Calu3 (cell line): Measurements from ENCODE around the gene ZSWIM8. TPM values are rescaled to one million over a fixed set of nuclear protein-coding genes. Genes with fewer than 3 reads are reported as not detected.

ENCODE experiments used
- BruUV-seq: library from RNA; stranded (reverse); fragments of 400-500 nt; replicated peaks from 2 replicates; lab custom pipeline; 2021; lab: Mats Ljungman, UMichigan
- CTCF ChIA-PET: fragments of 300-600 bp; sonication (Branson Sonifier 250); formaldehyde crosslinking; loops from one replicate; lab custom pipeline; 2022; ENCODE audit warnings: antibody characterized with exemption; lab: Charles Lee
- DNase-seq: peaks from one replicate; pipeline ENCODE4 v3.0.0; 2022
- H3K27ac Mint-ChIP-seq: one replicate; pipeline ENCODE4 v1.8.0; 2022; ENCODE audit warnings: mixed read lengths; ENCODE audit not compliant: unreplicated experiment
- H3K27me3 Mint-ChIP-seq: one replicate; pipeline ENCODE4 v1.8.0; 2022; ENCODE audit warnings: mixed read lengths; ENCODE audit not compliant: unreplicated experiment
- H3K36me3 Mint-ChIP-seq: one replicate; pipeline ENCODE4 v1.8.0; 2022; ENCODE audit warnings: mild to moderate bottlenecking, moderate library complexity, mixed read lengths; ENCODE audit not compliant: insufficient read depth, unreplicated experiment
- H3K4me1 Mint-ChIP-seq: one replicate; pipeline ENCODE4 v1.8.0; 2022; ENCODE audit warnings: mild to moderate bottlenecking, low read depth, mixed read lengths; ENCODE audit not compliant: unreplicated experiment
- H3K4me3 Mint-ChIP-seq: one replicate; pipeline ENCODE4 v1.8.0; 2022; ENCODE audit warnings: mild to moderate bottlenecking, low read depth, moderate library complexity, mixed read lengths; ENCODE audit not compliant: unreplicated experiment
- H3K9me3 Mint-ChIP-seq: one replicate; pipeline ENCODE4 v1.8.0; 2022; ENCODE audit warnings: low read depth, mixed read lengths; ENCODE audit not compliant: unreplicated experiment
- CTCF ChIP-seq: fragments of 200-600 bp; IDR thresholded peaks from one replicate; pipeline ENCODE4 v1.8.0; 2022; ENCODE audit warnings: antibody characterized with exemption; ENCODE audit not compliant: unreplicated experiment
- intact Hi-C: fragments of 100-400 bp; cut with micrococcal nuclease; formaldehyde crosslinking; loops from one replicate; pipeline ENCODE4 v1.10.0; 2022; ENCODE audit not compliant: unreplicated experiment
- total RNA-seq: library from RNA; stranded (reverse); gene quantifications from 2 replicates; pipeline ENCODE4 v1.2.3, GENCODE V29; 2022

ZSWIM8 gene
- total RNA-seq, 1 experiment from 2014 or later, result 59.9 TPM

DNA sequence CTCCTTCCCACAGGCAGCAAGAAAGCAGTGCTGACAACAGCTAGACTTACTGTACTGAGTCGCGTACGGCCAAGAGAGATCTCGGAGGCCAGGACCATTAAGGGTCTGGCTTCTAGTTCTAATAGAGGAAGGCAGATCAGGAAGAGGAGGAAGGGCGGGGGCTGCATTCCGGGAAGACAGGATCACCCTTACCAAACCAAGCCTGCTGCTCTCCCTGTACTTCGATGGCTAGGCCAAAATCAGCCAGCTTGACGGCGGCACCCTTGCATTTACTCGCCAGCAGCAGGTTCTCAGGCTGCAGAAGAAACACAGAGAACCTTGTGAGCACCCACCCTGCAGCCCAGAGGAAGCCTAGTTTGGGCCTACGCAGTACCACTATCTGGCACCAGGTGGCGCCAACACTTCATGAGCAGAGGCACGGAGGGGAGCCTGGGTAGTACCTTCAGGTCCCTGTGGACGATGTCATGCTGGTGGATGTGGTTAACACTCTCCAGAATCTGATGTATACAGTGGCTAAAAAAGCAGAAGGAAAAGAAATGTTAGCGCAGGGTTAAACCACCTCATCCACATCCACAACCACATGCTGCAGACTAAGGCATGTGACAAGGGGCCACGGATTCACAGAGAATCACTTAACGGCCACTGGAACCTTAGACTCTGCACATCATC lies 63.5 kb downstream of the ZSWIM8 start:
- TF ChIP-seq CTCF, result peak; percentile 99
- CTCF ChIA-PET, result interaction anchor here (1.3 to 3.3 kb wide), 2 partner anchors 30 to 39 kb away, joined by 3 to 20 read pairs; no protein-coding TSS in a partner anchor
- Mint-ChIP-seq H3K27ac (no peak overlapping the region), H3K4me1 (peaks cover 1% of the 10 kb centered on the region), H3K36me3 (peaks cover 50% of the 10 kb centered on the region), H3K27me3 (no peaks in the 10 kb centered on the region), H3K4me3 (no peak overlapping the region), H3K9me3 (no peaks in the 10 kb centered on the region)
- intact Hi-C loops, result loop anchor here (2.0 kb wide), 1 partner anchor 30 kb away; no protein-coding TSS in a partner anchor
- peak; percentile 91 for DNase-seq
- no TSS peak for BruUV-seq

DNA sequence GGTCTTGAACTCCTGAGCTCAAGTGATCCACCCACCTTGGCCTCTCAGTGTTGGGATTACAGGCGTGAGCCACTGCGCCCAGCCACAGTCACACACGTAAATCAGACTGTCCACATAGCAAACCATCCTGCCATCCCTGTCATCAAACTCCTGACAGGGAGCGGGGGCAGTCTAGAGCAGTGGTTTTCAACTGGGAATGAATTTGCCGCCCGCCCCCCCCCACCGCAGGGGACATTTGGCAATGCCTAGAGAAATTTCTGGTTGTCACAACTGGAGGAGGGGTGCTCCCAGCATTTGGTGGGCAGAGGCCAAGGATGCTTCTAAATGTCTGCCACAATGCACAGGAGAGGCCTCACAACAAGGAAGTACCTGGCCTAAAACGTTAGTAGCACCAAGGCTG lies 64.8 kb downstream of the ZSWIM8 start:
- TF ChIP-seq CTCF, result no peak
- Mint-ChIP-seq H3K9me3 (no peaks in the 10 kb centered on the region), H3K27me3 (no peaks in the 10 kb centered on the region), H3K27ac (no peak overlapping the region), H3K4me3 (no peak overlapping the region), H3K36me3 (peaks cover 53% of the 10 kb centered on the region), H3K4me1 (no peaks in the 10 kb centered on the region)
- CTCF ChIA-PET, result interaction anchor here (0.6 to 3.3 kb wide), 4 partner anchors 21 to 57 kb away, joined by 3 to 20 read pairs (median 6); no protein-coding TSS in a partner anchor
- DNase-seq, result no peak
- no TSS peak for BruUV-seq
- intact Hi-C loops, result no loop called here

- Mint-ChIP-seq H3K27ac (no peak overlapping the region), H3K4me1 (no peaks in the 10 kb centered on the region), H3K36me3 (peaks cover 51% of the 10 kb centered on the region), H3K27me3 (no peaks in the 10 kb centered on the region), H3K4me3 (no peak overlapping the region), H3K9me3 (no peaks in the 10 kb centered on the region)
- CTCF ChIA-PET, result interaction anchor here (3.3 kb wide), 1 partner anchor 28 kb away, joined by 20 read pairs; no protein-coding TSS in a partner anchor
- no peak for TF ChIP-seq CTCF
- BruUV-seq, result no TSS peak
- intact Hi-C loops, result no loop called here
- no peak for DNase-seq
Observed at GRCh38 chr10:73850863-73851461, 65.6 kb downstream of the ZSWIM8 start.

Other genes starting within 250 kb of the ZSWIM8 start
- gene USP54, start 194.3 kb upstream of the ZSWIM8 start, total RNA-seq, result 39.4 and 48.1 TPM in 2 replicates
- not detected in 2 replicates for gene MYOZ1, start 144.1 kb upstream of the ZSWIM8 start, total RNA-seq
- gene SYNPO2L, start 129.6 kb upstream of the ZSWIM8 start, total RNA-seq, result 0.34 TPM in 1 of 2 replicates, not detected in the other
- 12.1 and 13.4 TPM in 2 replicates for gene AGAP5, start 87.5 kb upstream of the ZSWIM8 start, total RNA-seq
- 91.7 and 98.4 TPM in 2 replicates for gene SEC24C, start 41.2 kb upstream of the ZSWIM8 start, total RNA-seq
- 39.2 and 44.1 TPM in 2 replicates for gene CHCHD1, start 3.6 kb upstream of the ZSWIM8 start, total RNA-seq
- gene NDST2, start 26.0 kb downstream of the ZSWIM8 start, total RNA-seq, result 24.8 and 26.7 TPM in 2 replicates
- gene CAMK2G, start 88.9 kb downstream of the ZSWIM8 start, total RNA-seq, result 58.1 and 58.9 TPM in 2 replicates
- 655 and 706 TPM in 2 replicates for gene PLAU, start 125.5 kb downstream of the ZSWIM8 start, total RNA-seq
- gene VCL, start 212.5 kb downstream of the ZSWIM8 start, total RNA-seq, result 234 and 237 TPM in 2 replicates